ENCODE results near the gene KLC1. TPM values are rescaled to one million over a fixed set of nuclear protein-coding genes. Genes with fewer than 3 reads are reported as not detected.

The KLC1 gene
- total RNA-seq, 4 donors from 2014 or later = 195 to 421 (median 214) TPM

- peaks cover 91% of the 10 kb centered on the region for H3K36me3 ChIP-seq
- no peaks in the 10 kb centered on the region for H3K27me3 ChIP-seq
- no peak for DNase-seq (ENCODE audit: low spot score in 2 of 2)
- no peak overlapping the region for H3K4me3 ChIP-seq
- H3K27ac ChIP-seq = no peak overlapping the region
- TF ChIP-seq CTCF (IDR thresholded peaks at IDR 0.05) (no peak), POLR2AphosphoS5 (IDR thresholded peaks at IDR 0.05) (no peak), EP300 (IDR thresholded peaks at IDR 0.05) (no peak), POLR2A (IDR thresholded peaks at IDR 0.05) (no peak)
- H3K4me1 ChIP-seq = peaks cover 3% of the 10 kb centered on the region
- H3K9me3 ChIP-seq = no peaks in the 10 kb centered on the region
- WGBS = 92% methylated on average over 17 of the region's 17 CpGs
Measured at GRCh38 chr14:103662591-103662990, 33.6 kb downstream of the KLC1 start.

- DNase-seq (ENCODE audit: low spot score in 2 of 2) = no peak
- no peaks in the 10 kb centered on the region for H3K27me3 ChIP-seq
- WGBS = 83% methylated on average over 13 of the region's 13 CpGs
- TF ChIP-seq POLR2AphosphoS5 (IDR thresholded peaks at IDR 0.05) (no peak), CTCF (IDR thresholded peaks at IDR 0.05) (no peak), EP300 (IDR thresholded peaks at IDR 0.05) (no peak), POLR2A (IDR thresholded peaks at IDR 0.05) (no peak)
- H3K9me3 ChIP-seq = no peaks in the 10 kb centered on the region
- no peak overlapping the region for H3K4me3 ChIP-seq
- no peak overlapping the region for H3K27ac ChIP-seq
- peaks cover 93% of the 10 kb centered on the region for H3K36me3 ChIP-seq
- no peaks in the 10 kb centered on the region for H3K4me1 ChIP-seq
Measured at GRCh38 chr14:103663506-103663905, 34.5 kb downstream of the KLC1 start.

- Histone ChIP-seq H3K9me3 (no peaks in the 10 kb centered on the region), H3K27ac (no peak overlapping the region), H3K27me3 (no peaks in the 10 kb centered on the region), H3K4me1 (no peaks in the 10 kb centered on the region), H3K36me3 (peaks cover 92% of the 10 kb centered on the region), H3K4me3 (no peak overlapping the region)
- WGBS = 82% methylated on average over 4 of the region's 4 CpGs
- no peak for DNase-seq (ENCODE audit: low spot score in 2 of 2)
- no peak for TF ChIP-seq POLR2AphosphoS5 (IDR thresholded peaks at IDR 0.05)
- TF ChIP-seq CTCF (IDR thresholded peaks at IDR 0.05) = no peak
- TF ChIP-seq POLR2A (IDR thresholded peaks at IDR 0.05) = no peak
- no peak for TF ChIP-seq EP300 (IDR thresholded peaks at IDR 0.05)
Measured at GRCh38 chr14:103667671-103668070, 38.7 kb downstream of the KLC1 start.

- no peak overlapping the region for H3K4me3 ChIP-seq
- H3K27ac ChIP-seq = no peak overlapping the region
- TF ChIP-seq POLR2A (IDR thresholded peaks at IDR 0.05) (no peak), POLR2AphosphoS5 (IDR thresholded peaks at IDR 0.05) (no peak), EP300 (IDR thresholded peaks at IDR 0.05) (no peak), CTCF (IDR thresholded peaks at IDR 0.05) (no peak)
- no peaks in the 10 kb centered on the region for H3K27me3 ChIP-seq
- H3K9me3 ChIP-seq = no peaks in the 10 kb centered on the region
- no peaks in the 10 kb centered on the region for H3K4me1 ChIP-seq
- 100% methylated on average over 3 of the region's 3 CpGs for WGBS
- DNase-seq (ENCODE audit: low spot score in 2 of 2) = no peak
- peaks cover 92% of the 10 kb centered on the region for H3K36me3 ChIP-seq
Measured at GRCh38 chr14:103668117-103668516, 39.1 kb downstream of the KLC1 start.

- H3K36me3 ChIP-seq = peaks cover 92% of the 10 kb centered on the region
- no peak overlapping the region for H3K4me3 ChIP-seq
- WGBS = 96% methylated on average over 2 of the region's 2 CpGs
- DNase-seq (ENCODE audit: low spot score in 2 of 2) = no peak
- H3K27me3 ChIP-seq = no peaks in the 10 kb centered on the region
- no peaks in the 10 kb centered on the region for H3K4me1 ChIP-seq
- no peak for TF ChIP-seq CTCF (IDR thresholded peaks at IDR 0.05)
- no peak for TF ChIP-seq POLR2A (IDR thresholded peaks at IDR 0.05)
- no peak overlapping the region for H3K27ac ChIP-seq
- H3K9me3 ChIP-seq = no peaks in the 10 kb centered on the region
Measured at GRCh38 chr14:103669370-103669769, 40.4 kb downstream of the KLC1 start.
